ENCODE results near the gene ZCCHC7. TPM values are rescaled to one million over a fixed set of nuclear protein-coding genes. Genes with fewer than 3 reads are reported as not detected.
A peak's percentile ranks its signal among the peaks of the same experiment; 100 is the strongest.
"Not testable (repeated sequence)": the region's sequence is repeated elsewhere in the genome, so short reads cannot be mapped to it uniquely, and the experiment has no call there.

Gene ZCCHC7
- polyA plus RNA-seq, 1 donor from 2014 or later, result 10.9 TPM

DNA sequence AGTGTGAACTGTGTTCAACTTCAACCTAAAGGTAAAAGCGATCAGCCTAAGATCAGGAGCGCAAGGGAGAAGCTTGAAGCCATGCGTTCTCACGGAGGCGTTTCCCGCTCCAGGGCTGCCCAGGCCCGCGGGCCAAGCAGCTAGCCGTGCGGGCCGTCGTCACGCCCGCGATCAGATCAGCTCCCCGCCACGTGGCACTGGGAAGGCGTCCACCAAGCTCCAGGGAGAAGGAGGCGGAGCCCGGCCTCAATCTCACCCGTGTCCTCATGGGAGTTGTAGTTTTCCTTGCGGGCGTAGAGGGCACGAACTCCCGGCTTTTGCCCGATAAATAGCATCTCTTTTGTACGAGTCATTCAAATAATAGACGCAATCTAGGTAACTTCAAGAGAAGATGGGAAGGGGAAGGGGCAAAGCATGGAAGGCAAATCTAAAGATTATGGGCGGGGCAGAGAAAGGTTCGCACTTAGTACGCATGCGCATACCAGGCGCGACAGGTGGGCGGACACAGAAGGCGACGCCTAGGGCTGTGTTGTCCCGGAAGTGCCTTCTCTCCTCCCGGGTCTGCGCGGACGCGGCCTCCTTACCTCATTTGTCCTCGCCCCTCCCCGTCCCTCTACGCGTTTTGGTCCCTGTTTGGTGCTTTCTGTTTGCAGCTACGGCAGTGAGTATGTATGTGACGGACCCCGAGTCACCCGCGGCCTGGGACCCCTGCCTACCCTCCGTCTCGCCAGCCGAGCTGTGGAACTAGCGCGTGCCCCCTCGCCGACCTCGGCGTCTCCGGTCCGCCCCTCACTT, 40.8 kb upstream of the ZCCHC7 start:
- TF ChIP-seq RAD21 (conservative IDR thresholded peaks at IDR 0.05), result peak; percentile 36
- TF ChIP-seq SMC3 (conservative IDR thresholded peaks at IDR 0.05; ENCODE audit: poor library complexity), result peak; percentile 31
- TF ChIP-seq, protein P1, sequence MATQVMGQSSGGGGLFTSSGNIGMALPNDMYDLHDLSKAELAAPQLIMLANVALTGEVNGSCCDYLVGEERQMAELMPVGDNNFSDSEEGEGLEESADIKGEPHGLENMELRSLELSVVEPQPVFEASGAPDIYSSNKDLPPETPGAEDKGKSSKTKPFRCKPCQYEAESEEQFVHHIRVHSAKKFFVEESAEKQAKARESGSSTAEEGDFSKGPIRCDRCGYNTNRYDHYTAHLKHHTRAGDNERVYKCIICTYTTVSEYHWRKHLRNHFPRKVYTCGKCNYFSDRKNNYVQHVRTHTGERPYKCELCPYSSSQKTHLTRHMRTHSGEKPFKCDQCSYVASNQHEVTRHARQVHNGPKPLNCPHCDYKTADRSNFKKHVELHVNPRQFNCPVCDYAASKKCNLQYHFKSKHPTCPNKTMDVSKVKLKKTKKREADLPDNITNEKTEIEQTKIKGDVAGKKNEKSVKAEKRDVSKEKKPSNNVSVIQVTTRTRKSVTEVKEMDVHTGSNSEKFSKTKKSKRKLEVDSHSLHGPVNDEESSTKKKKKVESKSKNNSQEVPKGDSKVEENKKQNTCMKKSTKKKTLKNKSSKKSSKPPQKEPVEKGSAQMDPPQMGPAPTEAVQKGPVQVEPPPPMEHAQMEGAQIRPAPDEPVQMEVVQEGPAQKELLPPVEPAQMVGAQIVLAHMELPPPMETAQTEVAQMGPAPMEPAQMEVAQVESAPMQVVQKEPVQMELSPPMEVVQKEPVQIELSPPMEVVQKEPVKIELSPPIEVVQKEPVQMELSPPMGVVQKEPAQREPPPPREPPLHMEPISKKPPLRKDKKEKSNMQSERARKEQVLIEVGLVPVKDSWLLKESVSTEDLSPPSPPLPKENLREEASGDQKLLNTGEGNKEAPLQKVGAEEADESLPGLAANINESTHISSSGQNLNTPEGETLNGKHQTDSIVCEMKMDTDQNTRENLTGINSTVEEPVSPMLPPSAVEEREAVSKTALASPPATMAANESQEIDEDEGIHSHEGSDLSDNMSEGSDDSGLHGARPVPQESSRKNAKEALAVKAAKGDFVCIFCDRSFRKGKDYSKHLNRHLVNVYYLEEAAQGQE (IDR thresholded peaks at IDR 0.05; ENCODE audit: borderline replicate concordance), result no peak
- peak; percentile 77 for TF ChIP-seq POLR2AphosphoS5 (IDR thresholded peaks at IDR 0.05)
- TF ChIP-seq MXI1 (conservative IDR thresholded peaks at IDR 0.05; ENCODE audit: poor library complexity, severe bottlenecking), result peak; percentile 97
- peak; percentile 8 for TF ChIP-seq CTCF (IDR thresholded peaks at IDR 0.05; ENCODE audit: poor library complexity, severe bottlenecking)
- peak; percentile 46 for TF ChIP-seq TAF1 (IDR thresholded peaks at IDR 0.05; ENCODE audit: low read depth)
- no peak for TF ChIP-seq EZH2 (IDR thresholded peaks at IDR 0.05; ENCODE audit: borderline replicate concordance, insufficient read depth, low read length, poor library complexity, severe bottlenecking)
- no peak for TF ChIP-seq EP300 (conservative IDR thresholded peaks at IDR 0.05; ENCODE audit: poor library complexity, severe bottlenecking)
- Histone ChIP-seq H3K27ac (ENCODE audit: low read length) (peak overlapping the region; percentile 73), H3K9me2 (ENCODE audit: insufficient read depth, low read length) (no peaks in the 10 kb centered on the region), H3K79me2 (replicated peaks; ENCODE audit: insufficient read depth, low read length) (peaks cover 11% of the 10 kb centered on the region), H3F3A (ENCODE audit: insufficient read depth, low read length, poor library complexity, severe bottlenecking) (no peaks in the 10 kb centered on the region), H2AFZ (ENCODE audit: low read depth, low read length) (peak overlapping the region; percentile 99), H3K4me2 (ENCODE audit: low read length) (peak overlapping the region; percentile 82), H3K9me3 (ENCODE audit: low read length) (no peaks in the 10 kb centered on the region), H4K20me1 (ENCODE audit: insufficient read depth) (no peaks in the 10 kb centered on the region), H3K36me3 (ENCODE audit: insufficient read depth, low read length) (no peaks in the 10 kb centered on the region), H3K4me3 (ENCODE audit: low read length) (peak overlapping the region; percentile 90), H3K27me3 (ENCODE audit: insufficient read depth, low read depth, low read length) (peaks cover 2% of the 10 kb centered on the region), H3K9ac (ENCODE audit: low read length) (peak overlapping the region; percentile 89)

DNA sequence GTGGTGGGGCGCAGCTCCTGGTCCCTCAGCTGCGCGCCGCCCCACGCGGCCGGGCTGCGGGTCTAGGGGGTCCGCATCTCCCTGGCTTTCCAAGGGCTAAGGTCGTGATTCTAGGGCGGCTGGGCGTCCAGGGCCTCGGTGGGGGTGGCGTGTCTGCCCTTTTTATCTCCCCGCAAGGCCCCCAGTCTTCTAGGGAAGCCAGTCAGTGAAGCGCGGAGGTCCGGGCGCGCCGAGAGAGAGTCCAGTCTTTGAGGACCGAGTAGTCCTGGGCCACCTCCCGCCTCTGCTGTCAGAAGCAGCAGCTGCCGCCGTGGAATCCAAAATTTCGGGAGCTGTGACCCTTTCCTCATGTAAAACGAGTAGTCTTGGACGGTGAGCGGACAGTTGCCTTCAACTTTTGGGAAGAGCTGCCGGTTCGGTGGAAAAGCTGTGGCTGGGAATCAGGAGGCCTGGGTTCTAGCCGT, 40.2 kb upstream of the ZCCHC7 start:
- peak overlapping the region; percentile 82 for H3K4me2 ChIP-seq (ENCODE audit: low read length)
- H3K36me3 ChIP-seq (ENCODE audit: insufficient read depth, low read length); H4K20me1 ChIP-seq (ENCODE audit: insufficient read depth); H3K9me3 ChIP-seq (ENCODE audit: low read length); H3F3A ChIP-seq (ENCODE audit: insufficient read depth, low read length, poor library complexity, severe bottlenecking); H3K9me2 ChIP-seq (ENCODE audit: insufficient read depth, low read length); H3K27me3 ChIP-seq (ENCODE audit: insufficient read depth, low read depth, low read length): not testable (repeated sequence)
- TF ChIP-seq, protein P1 (IDR thresholded peaks at IDR 0.05; ENCODE audit: borderline replicate concordance), result peak; percentile 15
- peaks cover 11% of the 10 kb centered on the region for H3K79me2 ChIP-seq (replicated peaks; ENCODE audit: insufficient read depth, low read length)
- peak overlapping the region; percentile 89 for H3K9ac ChIP-seq (ENCODE audit: low read length)
- peak overlapping the region; percentile 73 for H3K27ac ChIP-seq (ENCODE audit: low read length)
- peak overlapping the region; percentile 99 for H2AFZ ChIP-seq (ENCODE audit: low read depth, low read length)
- peak overlapping the region; percentile 90 for H3K4me3 ChIP-seq (ENCODE audit: low read length)

DNA sequence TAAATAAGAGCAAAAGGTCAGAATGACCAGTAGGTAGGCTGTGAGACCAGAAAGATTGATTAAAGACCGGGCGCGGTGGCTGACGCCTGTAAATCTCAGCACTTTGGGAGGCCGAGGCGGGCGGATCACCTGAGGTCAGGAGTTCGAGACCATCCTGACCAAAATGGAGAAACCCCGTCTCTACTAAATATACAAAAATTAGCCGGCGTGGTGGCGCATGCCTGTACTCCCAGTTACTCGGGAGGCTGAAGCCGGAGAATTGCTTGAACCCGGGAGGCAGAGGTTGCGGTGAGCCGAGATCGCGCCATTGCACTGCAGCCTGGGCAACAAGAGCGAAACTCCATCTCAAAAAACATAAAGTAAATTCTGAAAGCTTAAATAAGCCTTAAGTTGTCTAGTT, 38.9 kb upstream of the ZCCHC7 start:
- not testable (repeated sequence) for H3K9me3 ChIP-seq (ENCODE audit: low read length); H3K9me2 ChIP-seq (ENCODE audit: insufficient read depth, low read length); H2AFZ ChIP-seq (ENCODE audit: low read depth, low read length); H3F3A ChIP-seq (ENCODE audit: insufficient read depth, low read length, poor library complexity, severe bottlenecking); H4K20me1 ChIP-seq (ENCODE audit: insufficient read depth); H3K4me2 ChIP-seq (ENCODE audit: low read length); H3K9ac ChIP-seq (ENCODE audit: low read length); H3K27me3 ChIP-seq (ENCODE audit: insufficient read depth, low read depth, low read length); H3K27ac ChIP-seq (ENCODE audit: low read length); H3K36me3 ChIP-seq (ENCODE audit: insufficient read depth, low read length)
- Histone ChIP-seq H3K79me2 (replicated peaks; ENCODE audit: insufficient read depth, low read length) (peaks cover 11% of the 10 kb centered on the region), H3K4me3 (ENCODE audit: low read length) (peak overlapping the region; percentile 90)

Data from neural cell (in vitro differentiated cells).